ENCODE measurements around the gene SGMS1.
"Not testable (repeated sequence)": the region's sequence is repeated elsewhere in the genome, so short reads cannot be mapped to it uniquely, and the experiment has no call there.

Gene SGMS1

GRCh38 chr10:50304660-50305059 lies 319.1 kb downstream of the SGMS1 start:
- no peak for DNase-seq (ENCODE audit: low read depth)

DNA sequence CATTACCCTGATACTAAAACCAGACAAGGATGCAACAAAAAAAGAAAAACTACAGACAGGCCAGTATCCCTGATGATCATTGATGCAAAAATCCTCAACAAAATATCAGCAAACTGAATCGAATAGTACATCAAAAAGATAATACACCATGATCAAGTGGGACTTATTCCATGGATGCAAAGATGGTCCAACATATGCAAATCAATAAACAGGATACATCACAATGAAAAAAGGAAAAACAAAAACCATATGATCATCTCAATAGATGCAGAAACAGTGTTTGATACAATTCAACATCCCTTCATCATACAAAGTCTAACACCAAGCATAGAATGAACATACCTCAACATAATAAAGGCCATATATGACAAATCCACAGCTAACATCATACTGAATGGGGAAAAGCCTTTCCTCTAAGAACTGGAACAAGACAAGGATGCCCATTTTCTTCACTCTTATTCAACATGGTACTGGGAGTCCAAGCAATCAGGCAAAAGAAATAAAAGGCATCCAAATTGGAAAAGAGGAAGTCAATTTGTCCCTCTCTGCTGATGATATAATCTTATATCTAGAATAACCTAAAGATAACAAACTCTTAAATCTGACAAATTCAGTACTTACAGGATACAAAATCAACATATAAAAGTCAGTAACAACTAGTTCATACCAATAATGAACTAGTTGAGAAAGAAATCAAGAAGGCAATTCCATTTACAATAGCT lies 323.6 kb downstream of the SGMS1 start:
- DNase-seq (ENCODE audit: low read depth) = no peak

GRCh38 chr10:50295367-50295766 lies 328.4 kb downstream of the SGMS1 start:
- no peak for DNase-seq (ENCODE audit: low read depth)

DNA sequence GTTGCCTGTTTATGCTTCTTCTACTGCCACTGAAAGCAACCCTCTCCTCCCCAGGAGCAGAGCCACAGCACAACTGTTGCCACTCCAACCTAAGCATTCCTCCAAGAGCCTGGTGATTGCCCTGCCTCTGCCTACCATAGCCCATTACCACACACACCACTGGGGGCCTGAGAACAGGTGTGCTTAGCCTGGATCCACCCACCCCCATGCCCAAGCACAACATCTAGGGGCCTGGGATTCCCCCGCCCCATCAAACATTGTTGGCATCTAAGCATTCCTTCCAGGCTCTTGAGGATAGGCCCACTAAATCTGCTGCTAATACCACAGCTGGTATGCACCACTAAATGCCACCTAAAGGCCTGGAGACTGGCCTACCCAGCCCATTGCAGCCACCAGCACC lies 329.2 kb downstream of the SGMS1 start:
- no peak for DNase-seq (ENCODE audit: low read depth)

DNA sequence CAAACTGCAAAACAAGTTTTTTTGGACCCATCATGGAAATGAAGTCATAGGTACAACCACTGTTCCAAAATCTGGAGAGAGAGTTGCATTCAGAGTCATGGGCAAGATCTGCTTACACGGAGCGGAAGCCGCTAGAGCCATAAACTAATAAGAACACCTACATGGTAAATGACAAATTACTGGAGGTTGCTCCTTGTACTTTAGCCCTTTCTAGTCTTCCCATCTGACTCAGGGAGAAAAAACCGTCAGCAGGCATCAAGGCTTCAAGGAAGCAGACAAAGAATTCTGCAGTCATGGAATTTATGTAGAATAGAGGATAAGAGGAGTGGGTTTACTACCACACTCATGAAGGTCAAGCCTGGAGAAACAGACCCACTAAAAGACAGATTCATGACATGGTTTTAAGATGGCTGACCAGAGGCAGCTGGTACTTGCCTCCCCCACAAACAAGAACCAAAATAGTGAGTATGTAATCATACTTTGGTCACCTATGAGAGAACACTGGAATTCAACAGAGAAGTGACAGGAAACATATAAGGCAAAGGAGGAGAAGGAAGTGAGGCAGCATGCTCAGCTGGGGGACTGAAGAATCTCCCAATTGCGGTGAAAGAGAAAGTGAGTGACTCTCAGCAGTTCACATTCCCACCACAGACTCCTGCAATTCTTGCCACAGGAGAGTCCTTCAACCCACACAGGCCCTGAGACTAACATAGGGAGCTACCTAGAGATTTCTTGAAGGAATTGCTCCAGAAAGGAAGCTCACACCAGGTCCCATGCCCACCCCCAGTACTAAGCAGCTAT lies 330.0 kb downstream of the SGMS1 start:
- no peak for DNase-seq (ENCODE audit: low read depth)

DNA sequence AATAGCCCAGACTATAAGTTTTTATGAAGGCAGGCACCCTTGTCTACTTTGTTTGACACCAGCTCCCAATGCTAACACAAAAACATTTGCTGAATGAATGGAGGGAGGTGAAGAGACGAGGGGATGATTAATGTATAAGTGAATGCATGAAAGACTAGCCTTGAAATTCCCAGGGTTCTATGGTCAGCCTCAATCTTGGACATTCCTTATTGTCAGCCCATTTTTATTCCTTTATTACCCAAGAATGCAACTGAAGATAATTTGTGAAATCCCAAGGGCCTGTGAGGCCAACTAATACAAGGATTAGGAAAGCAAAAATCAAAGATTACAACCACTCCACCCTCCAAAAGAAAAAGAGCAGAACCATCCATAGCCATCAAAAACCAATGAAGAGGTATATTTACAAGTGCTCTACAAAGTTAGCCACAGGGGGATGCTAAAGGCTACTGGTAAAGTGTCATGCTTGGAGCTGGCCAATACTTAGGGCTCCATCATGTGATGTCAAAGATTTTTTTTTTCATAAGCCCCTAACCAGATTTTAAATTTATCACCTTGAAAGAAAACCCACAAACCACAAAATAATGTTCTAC lies 332.4 kb downstream of the SGMS1 start:
- peak; percentile 9 for DNase-seq (ENCODE audit: low read depth)

DNA sequence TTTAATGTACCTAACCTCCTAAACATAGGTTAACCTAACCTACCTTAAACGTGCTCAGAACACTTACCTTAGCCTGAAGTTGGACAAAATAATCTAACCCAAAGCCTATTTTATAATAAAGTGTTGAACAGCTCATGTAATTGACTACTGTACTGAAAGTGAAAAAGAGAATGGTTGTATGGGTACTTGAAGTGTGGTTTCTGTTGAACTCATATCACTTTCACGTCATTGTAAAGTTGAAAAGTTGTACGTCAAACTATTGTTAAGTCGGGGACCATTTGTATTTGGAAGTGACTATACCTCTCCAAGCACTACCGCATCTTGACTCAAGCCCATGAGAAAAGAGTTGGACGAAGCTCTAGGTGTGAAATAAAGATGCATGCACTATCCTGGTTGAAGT lies 334.6 kb downstream of the SGMS1 start:
- DNase-seq (ENCODE audit: low read depth) = no peak

- no peak for DNase-seq (ENCODE audit: low read depth)
These were observed 336.6 kb downstream of the SGMS1 start for GRCh38 chr10:50286996-50287803.

DNA sequence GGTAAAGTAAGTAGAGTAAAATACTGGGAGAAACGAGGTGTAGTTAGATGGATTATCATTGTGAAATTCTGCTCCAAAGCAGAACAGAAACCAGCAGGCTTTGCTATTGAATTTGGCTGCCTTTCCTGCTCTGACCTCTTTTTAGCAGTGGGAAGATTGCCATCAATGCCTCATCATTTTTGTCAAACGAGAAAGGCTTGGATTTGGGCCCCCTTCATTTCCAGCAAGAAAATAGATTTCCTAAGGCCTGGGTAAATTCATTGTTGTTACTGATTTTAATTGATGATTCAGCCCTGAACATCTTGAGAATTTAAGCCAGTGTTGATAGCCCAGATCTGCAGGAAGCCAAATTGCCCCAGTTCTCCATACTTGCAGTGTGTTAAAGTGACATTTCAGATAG lies 337.2 kb downstream of the SGMS1 start:
- peak; percentile 88 for DNase-seq (ENCODE audit: low read depth)

DNA sequence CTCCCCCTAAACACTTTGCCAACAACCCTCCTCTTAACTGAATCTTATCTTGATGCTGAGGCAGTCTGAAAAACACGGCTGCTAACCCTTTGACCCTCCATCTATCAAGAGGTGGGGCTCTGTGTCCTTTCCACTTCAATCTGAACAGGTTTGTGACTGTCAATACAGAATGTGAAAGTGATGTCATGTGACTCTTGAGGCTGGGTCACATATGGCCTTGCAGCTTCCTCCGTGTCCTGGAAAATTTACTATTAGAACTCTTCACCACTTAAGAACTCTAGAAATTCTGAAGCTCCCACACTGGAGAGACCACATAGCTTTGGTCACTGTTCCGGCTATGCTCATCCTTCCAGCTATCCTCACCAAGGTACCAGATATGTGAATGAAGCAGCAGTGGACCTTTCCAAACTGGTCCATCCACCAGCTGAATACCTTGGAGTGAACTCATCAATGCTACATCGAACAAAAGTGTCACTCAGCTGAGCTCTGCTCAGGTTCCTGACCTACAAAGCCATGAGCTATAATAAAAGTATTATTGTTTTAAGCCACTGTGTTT lies 341.7 kb downstream of the SGMS1 start:
- no peak for DNase-seq (ENCODE audit: low read depth)

GRCh38 chr10:50281210-50281966 lies 342.4 kb downstream of the SGMS1 start:
- DNase-seq (ENCODE audit: low read depth) = no peak

GRCh38 chr10:50280049-50280841 lies 343.5 kb downstream of the SGMS1 start:
- DNase-seq (ENCODE audit: low read depth) = no peak

GRCh38 chr10:50279489-50279888 lies 344.3 kb downstream of the SGMS1 start:
- no peak for DNase-seq (ENCODE audit: low read depth)

DNA sequence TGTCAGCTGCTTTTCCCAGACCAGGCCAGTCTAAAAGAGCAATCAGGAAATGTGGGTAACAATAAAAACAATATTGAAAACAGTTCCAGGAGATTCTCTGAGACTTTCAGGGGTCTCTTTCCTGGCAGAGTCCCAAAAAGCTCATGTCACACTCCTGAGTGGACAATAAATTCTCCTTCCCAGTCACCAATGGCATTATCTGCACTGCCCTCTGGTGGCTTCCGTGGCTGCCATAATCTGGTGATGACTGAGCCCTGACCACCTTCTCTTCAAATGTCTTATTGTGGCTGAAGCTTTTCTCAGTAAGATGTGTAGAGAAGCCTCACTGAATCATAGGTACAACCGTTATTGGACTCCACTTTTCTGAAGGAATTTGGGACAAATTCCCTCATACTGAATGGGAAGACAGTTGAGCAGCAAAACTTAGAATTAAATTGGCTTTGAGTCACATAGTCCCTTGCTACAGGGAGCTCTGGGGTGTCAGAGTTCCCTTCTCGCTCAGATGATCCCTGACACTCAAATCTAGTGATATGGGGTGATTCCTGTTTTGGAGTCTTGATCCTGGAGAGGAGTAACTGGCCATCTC lies 348.0 kb downstream of the SGMS1 start:
- no peak for DNase-seq (ENCODE audit: low read depth)

DNA sequence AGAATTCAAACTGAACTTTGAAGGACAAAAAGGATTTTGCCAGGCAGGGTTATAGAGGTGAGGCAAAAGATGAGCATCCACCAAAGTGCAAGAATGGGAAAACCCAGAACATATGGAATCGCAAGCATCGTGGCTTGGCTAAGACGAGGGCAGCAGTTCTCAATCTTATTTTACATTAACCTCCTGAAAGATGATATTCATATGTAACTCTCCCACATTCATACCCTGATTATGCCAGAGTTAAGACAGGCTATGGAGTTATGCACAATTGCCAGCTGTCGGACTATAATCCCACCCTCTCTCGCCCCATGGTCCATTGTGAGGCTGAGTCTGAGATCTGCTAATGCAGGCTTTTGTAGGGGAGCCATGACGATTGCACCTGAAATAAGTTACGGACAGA lies 351.2 kb downstream of the SGMS1 start:
- DNase-seq (ENCODE audit: low read depth) = no peak

DNA sequence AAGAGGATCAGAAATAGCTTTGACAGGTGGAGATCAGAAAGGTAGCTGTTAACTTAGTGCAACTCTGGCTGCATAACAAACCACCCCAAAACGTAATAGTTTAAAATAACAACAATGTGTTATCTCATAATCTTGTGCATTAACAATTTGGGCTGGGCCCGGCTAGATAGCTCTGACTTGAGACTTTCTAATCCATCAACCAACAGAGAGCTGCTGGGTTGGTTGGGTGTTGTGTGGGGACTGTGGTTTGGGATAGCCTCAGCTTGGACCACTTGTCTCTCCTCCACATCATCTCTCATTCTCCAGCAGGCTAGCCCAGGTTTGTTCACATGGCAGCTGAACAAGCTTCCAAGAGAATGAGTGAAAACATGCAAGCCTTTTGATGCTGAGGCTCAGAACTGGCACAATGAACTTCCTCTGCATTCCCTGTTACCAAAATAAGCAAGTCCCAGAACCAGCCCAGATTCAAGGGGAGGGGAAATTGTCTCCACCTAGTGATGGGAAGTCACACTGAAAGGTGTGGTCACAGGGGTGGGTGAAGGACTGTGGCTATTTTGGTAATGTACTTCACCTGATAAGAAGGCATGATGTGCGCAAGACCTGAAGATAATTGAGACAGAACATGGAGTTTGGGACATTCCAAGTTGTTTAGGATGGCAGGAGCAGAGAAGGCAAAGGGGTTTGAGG lies 352.0 kb downstream of the SGMS1 start:
- DNase-seq (ENCODE audit: low read depth) = no peak

GRCh38 chr10:50267877-50268276 lies 355.9 kb downstream of the SGMS1 start:
- not testable (repeated sequence) for DNase-seq (ENCODE audit: low read depth)

DNA sequence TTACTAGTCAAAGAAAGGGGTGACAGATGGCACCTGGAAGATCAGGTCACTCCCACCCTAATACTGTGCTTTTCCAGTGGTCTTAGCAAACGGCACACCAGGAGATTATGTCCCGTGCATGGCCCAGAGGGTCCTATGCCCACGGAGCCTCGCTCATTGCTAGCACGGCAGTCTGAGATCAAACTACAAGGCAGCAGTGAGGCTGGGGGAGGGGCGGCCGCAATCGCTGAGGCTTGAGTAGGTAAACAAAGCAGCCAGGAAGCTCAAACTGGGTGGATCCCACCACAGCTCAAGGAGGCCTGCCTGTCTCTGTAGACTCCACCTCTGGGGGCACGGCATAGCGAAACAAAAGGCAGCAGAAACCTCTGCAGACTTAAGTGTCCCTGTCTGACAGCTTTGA lies 361.1 kb downstream of the SGMS1 start:
- not testable (repeated sequence) for DNase-seq (ENCODE audit: low read depth)

GRCh38 chr10:50260791-50261281 lies 362.9 kb downstream of the SGMS1 start:
- no peak for DNase-seq (ENCODE audit: low read depth)
